Measurements from ENCODE around the gene FOXN1.

Gene FOXN1

DNA sequence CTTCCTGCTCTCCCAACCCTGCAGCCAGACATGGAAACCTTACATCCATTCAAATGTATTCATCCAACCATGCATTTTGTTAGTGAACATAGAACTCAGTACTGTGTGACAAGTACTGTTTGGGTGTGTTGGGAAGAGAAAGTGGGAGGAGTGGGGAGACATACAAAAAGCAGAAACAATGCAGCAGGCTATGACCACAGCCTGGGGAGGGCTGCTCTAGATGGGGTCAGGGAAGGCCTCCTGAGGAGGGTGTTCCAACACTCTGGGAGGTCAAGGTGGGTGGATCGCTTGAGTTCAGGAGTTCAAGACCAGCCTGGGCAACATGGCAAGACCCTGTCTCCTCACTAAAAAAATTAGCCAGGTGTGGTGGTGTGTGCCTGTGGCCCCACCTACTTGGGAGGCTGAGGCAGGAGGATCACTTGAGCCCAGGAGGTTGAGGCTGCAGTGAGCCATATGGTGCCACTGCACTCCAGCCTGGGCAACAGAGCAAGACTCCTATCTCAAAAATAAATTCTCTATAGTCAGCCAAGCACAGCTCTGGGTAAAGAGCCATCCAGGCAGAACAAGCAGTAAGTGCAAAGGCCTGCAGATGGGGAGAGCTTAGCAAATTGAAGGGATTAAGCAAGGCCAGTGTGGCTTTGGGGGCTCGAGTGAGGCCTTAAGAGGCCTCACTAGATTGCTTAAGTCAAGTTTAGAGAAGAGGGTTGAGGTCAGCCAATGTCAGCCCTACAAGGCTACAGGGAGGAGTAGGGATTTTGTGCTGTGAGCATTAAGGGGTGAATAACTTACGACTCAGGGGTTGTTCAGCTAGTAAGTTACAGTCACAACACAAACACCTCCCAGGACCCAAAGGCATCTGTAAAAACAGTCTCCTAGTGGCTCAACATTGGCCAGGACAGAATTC is 27.2 kb upstream of the FOXN1 start:
- no peak overlapping the region for H3K4me3 ChIP-seq (ENCODE audit: insufficient read depth, low read depth, low read length)
- no peaks in the 10 kb centered on the region for H3K4me1 ChIP-seq (ENCODE audit: control insufficient read depth, insufficient read depth, low read length)
- H3K9me3 ChIP-seq (ENCODE audit: control insufficient read depth, low read length) = no peaks in the 10 kb centered on the region
- no peaks in the 10 kb centered on the region for H3K27me3 ChIP-seq (ENCODE audit: control insufficient read depth, insufficient read depth, low read length, poor library complexity, severe bottlenecking)
- 86 to 94% methylated on average over 2 to 3 of the region's 3 CpGs for WGBS, 2 experiments
- H3K27ac ChIP-seq (ENCODE audit: insufficient read depth, low read depth, low read length, poor library complexity, severe bottlenecking) = no peak overlapping the region
- H3K36me3 ChIP-seq (ENCODE audit: control insufficient read depth, insufficient read depth, low read length) = no peaks in the 10 kb centered on the region

DNA sequence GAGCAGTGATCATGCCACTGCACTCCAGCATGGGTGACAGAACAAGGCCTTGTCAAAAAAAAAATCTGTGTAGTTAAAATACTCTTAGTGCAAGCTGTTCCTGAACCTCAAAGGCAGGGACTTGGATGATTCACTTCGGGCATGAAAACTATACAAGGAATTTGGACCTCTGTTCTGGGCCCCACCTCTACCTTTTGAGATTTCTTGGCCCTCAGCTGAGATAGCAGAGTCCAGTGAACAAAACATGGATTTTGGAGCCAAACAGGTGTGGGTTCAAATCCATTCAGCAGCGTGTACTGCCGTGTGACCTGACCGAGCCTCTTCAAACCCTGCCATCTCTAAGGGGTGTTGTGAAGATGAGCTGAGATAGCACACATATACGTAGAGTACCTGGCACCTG is 25.9 kb upstream of the FOXN1 start:
- Histone ChIP-seq H3K27ac (ENCODE audit: insufficient read depth, low read depth, low read length, poor library complexity, severe bottlenecking) (no peak overlapping the region), H3K4me3 (ENCODE audit: insufficient read depth, low read depth, low read length) (no peak overlapping the region), H3K27me3 (ENCODE audit: control insufficient read depth, insufficient read depth, low read length, poor library complexity, severe bottlenecking) (no peaks in the 10 kb centered on the region), H3K36me3 (ENCODE audit: control insufficient read depth, insufficient read depth, low read length) (no peaks in the 10 kb centered on the region), H3K9me3 (ENCODE audit: control insufficient read depth, low read length) (no peaks in the 10 kb centered on the region), H3K4me1 (ENCODE audit: control insufficient read depth, insufficient read depth, low read length) (peaks cover under 1% of the 10 kb centered on the region)
- 93 to 97% methylated on average over 5 of the region's 5 CpGs for WGBS, 2 experiments

DNA sequence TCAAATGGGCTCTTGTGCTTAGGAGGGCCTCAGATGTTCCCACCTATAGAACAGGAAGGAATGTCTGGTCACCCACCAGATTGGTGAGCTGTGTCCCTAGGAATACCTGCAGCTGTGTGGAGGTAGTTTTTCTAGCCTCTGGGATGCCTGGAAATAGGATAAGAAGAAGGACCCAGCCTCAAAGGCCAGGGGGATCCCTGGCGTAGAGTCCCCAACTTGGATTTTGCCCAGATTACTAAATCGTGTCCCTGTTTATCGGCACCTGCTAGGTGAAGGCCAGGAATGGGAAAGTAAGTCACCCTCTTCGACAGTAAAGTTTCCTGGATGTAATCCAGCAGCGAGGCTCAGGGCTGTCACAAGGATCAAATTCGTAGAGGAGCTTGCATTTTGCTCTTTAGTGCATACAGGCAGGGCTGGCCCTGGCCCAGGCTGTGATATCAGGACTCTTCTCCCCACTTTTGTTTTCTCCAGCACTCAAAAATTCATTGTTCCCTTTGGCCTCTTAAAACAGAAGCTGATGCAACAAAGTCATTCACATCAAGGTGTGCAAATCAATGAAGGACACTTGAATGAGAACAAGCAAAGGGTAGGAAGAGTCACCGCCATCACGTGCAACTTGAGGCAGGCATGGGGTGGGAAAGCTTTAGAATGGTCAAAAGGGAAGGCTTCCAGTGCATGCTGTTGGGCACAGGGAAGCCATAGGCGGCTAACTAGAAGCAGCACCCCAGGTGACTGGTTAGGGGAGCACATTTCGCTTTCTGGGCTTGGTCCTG is 25.2 kb upstream of the FOXN1 start:
- Histone ChIP-seq H3K4me3 (ENCODE audit: insufficient read depth, low read depth, low read length) (no peak overlapping the region), H3K9me3 (ENCODE audit: control insufficient read depth, low read length) (no peaks in the 10 kb centered on the region), H3K4me1 (ENCODE audit: control insufficient read depth, insufficient read depth, low read length) (peaks cover 3% of the 10 kb centered on the region), H3K27me3 (ENCODE audit: control insufficient read depth, insufficient read depth, low read length, poor library complexity, severe bottlenecking) (no peaks in the 10 kb centered on the region), H3K36me3 (ENCODE audit: control insufficient read depth, insufficient read depth, low read length) (no peaks in the 10 kb centered on the region), H3K27ac (ENCODE audit: insufficient read depth, low read depth, low read length, poor library complexity, severe bottlenecking) (no peak overlapping the region)
- WGBS, 2 experiments = 77 to 80% methylated on average over 10 of the region's 10 CpGs

DNA sequence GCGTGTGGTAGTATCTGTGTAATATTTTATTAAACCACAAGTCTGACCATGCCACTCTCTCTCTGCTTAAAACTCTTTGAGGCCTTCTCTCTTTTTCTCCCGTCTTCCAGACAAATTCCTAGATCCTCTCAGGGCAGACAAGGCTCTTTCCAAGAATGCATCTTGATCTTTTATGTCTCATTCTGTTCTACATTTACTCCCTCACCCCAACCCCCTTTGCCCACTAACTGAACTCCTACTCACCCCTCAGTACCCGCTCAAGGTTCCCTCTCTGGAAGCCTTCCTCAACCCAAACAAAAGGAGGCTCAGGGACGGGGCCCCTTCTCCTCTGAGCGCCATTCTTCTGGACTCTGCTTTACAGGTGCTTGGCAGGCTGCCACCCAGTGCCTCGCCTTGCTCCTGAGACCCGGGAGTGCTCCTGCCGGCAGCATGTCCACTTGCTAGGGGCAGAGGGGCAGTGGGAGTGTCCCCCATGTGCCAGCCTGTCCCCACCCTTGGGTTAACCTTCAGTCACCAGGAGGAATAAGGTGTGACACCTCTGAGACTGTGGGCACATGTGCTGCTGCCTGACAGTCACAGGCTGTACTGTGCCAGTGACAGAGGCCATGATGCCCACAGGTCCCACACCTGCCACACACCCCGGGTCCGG is 23.5 kb upstream of the FOXN1 start:
- H3K4me1 ChIP-seq (ENCODE audit: control insufficient read depth, insufficient read depth, low read length) = peaks cover 3% of the 10 kb centered on the region
- H3K4me3 ChIP-seq (ENCODE audit: insufficient read depth, low read depth, low read length) = no peak overlapping the region
- H3K36me3 ChIP-seq (ENCODE audit: control insufficient read depth, insufficient read depth, low read length) = no peaks in the 10 kb centered on the region
- 83 to 89% methylated on average over 10 of the region's 10 CpGs for WGBS, 2 experiments
- no peaks in the 10 kb centered on the region for H3K9me3 ChIP-seq (ENCODE audit: control insufficient read depth, low read length)
- no peaks in the 10 kb centered on the region for H3K27me3 ChIP-seq (ENCODE audit: control insufficient read depth, insufficient read depth, low read length, poor library complexity, severe bottlenecking)
- H3K27ac ChIP-seq (ENCODE audit: insufficient read depth, low read depth, low read length, poor library complexity, severe bottlenecking) = no peak overlapping the region

DNA sequence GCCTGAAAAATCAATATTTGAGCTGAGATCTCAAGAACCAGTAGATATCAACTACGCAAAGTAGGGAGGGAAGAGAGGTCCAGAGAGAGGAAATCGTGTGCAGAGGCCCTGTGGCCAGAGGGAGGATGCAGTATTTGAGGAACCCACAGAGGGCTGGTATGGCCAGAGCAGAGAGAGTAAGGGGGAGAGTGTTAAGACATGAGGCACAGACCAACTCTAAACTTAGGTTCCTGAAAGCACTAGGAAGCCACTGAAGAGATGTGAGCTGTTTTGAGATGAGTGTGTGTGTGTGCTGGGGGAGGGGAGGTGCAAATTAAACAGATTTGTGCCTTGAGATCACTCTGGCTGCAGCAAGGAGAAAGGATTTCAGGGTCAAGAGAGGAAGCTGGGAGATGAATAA is 21.9 kb upstream of the FOXN1 start:
- 90 to 94% methylated on average over 2 of the region's 2 CpGs for WGBS, 2 experiments
- no peak overlapping the region for H3K4me3 ChIP-seq (ENCODE audit: insufficient read depth, low read depth, low read length)
- peaks cover 3% of the 10 kb centered on the region for H3K4me1 ChIP-seq (ENCODE audit: control insufficient read depth, insufficient read depth, low read length)
- no peaks in the 10 kb centered on the region for H3K27me3 ChIP-seq (ENCODE audit: control insufficient read depth, insufficient read depth, low read length, poor library complexity, severe bottlenecking)
- no peak overlapping the region for H3K27ac ChIP-seq (ENCODE audit: insufficient read depth, low read depth, low read length, poor library complexity, severe bottlenecking)
- no peaks in the 10 kb centered on the region for H3K36me3 ChIP-seq (ENCODE audit: control insufficient read depth, insufficient read depth, low read length)
- H3K9me3 ChIP-seq (ENCODE audit: control insufficient read depth, low read length) = no peaks in the 10 kb centered on the region

DNA sequence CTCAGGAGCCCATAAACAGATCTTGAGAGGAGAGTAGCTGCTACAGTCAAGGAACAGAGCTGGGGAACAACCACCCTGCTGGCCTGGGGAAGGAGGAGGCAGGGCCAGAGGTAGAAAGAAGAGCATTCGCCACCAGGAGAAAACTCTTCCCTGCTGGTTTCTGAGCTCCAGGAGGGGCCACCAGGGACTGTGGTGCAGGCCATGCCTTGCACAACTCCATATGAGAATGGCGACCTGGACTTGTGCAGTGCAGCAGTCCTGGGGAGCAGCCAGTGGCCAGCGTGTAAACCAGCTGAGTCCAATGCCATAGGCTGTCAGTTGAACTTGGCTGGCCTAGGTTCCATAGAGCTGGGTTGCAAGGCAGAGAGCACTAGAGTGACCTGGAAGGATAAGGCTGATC is 21.1 kb upstream of the FOXN1 start:
- no peaks in the 10 kb centered on the region for H3K9me3 ChIP-seq (ENCODE audit: control insufficient read depth, low read length)
- no peaks in the 10 kb centered on the region for H3K36me3 ChIP-seq (ENCODE audit: control insufficient read depth, insufficient read depth, low read length)
- H3K4me1 ChIP-seq (ENCODE audit: control insufficient read depth, insufficient read depth, low read length) = peaks cover 3% of the 10 kb centered on the region
- H3K27ac ChIP-seq (ENCODE audit: insufficient read depth, low read depth, low read length, poor library complexity, severe bottlenecking) = no peak overlapping the region
- 88 to 91% methylated on average over 3 of the region's 3 CpGs for WGBS, 2 experiments
- H3K27me3 ChIP-seq (ENCODE audit: control insufficient read depth, insufficient read depth, low read length, poor library complexity, severe bottlenecking) = no peaks in the 10 kb centered on the region
- no peak overlapping the region for H3K4me3 ChIP-seq (ENCODE audit: insufficient read depth, low read depth, low read length)

DNA sequence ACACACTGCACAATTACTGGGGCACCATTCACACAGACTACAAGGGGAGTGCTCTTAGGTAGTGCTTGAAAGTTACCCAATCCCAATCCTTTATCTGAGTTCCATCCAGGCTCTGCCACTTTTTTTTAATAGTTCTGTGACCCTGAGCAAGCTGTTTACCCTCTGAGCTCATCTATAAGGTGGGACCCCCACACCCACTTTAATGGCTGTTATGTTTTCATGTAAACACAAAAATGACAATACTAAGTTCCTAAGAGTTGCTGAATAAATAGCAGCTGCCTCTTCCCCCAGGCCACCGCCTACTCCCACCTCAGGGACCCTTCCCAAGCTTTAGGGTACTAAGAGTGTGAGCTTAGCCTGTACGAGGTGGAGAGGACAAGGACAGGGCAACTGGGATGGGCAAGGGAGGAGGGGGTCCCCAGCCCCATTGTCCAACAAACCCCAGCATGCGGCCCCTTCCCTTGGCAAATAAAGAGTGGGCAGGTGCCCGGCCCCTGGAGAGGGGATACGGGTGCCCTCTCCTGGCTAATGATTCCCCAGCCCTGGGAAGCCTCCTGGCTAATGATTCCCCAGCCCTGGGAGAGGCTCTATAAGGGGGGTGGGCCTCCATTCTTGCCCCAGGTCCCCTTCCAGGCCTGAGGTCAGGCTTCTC is 18.1 kb upstream of the FOXN1 start:
- H3K4me1 ChIP-seq (ENCODE audit: control insufficient read depth, insufficient read depth, low read length) = peaks cover 3% of the 10 kb centered on the region
- H3K4me3 ChIP-seq (ENCODE audit: insufficient read depth, low read depth, low read length) = no peak overlapping the region
- no peaks in the 10 kb centered on the region for H3K27me3 ChIP-seq (ENCODE audit: control insufficient read depth, insufficient read depth, low read length, poor library complexity, severe bottlenecking)
- H3K9me3 ChIP-seq (ENCODE audit: control insufficient read depth, low read length) = no peaks in the 10 kb centered on the region
- WGBS, 2 experiments = 87 to 91% methylated on average over 4 to 5 of the region's 5 CpGs
- H3K27ac ChIP-seq (ENCODE audit: insufficient read depth, low read depth, low read length, poor library complexity, severe bottlenecking) = no peak overlapping the region
- H3K36me3 ChIP-seq (ENCODE audit: control insufficient read depth, insufficient read depth, low read length) = no peaks in the 10 kb centered on the region

DNA sequence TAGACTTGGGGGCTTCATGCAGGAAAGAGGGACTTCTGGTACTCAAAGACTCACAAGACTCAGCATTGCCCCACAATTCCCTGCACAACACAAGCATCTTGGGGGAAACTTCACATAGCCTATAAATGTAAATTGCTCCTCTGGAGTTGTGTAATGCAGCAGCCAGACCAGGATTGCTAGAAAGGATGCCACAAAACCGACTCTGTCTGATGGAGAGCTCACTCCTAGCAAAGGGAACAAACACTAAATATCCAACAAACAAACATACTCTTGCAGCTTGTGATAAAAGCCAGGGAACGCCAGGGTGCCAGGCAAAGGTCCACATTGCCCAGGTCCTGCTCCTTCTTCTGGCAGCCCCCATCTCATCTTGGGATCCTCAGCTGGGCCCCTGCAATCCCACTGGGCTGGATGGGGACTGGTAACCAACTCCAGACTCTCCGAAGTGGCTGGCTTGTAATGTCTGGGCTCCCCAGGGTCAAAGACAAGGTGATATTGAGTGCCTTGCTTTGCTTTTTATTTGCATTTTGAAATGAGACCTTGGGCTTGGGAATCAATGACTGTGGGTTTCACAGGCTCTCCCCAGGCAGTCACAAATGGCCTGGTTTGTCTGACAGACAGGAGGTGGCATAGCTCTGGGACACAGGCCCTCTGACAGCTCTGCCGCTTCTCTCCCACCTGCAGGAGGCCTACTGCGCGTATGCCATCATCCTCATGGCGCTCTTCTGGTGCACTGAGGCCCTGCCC is 17.4 kb upstream of the FOXN1 start:
- peaks cover 3% of the 10 kb centered on the region for H3K4me1 ChIP-seq (ENCODE audit: control insufficient read depth, insufficient read depth, low read length)
- H3K27ac ChIP-seq (ENCODE audit: insufficient read depth, low read depth, low read length, poor library complexity, severe bottlenecking) = no peak overlapping the region
- H3K27me3 ChIP-seq (ENCODE audit: control insufficient read depth, insufficient read depth, low read length, poor library complexity, severe bottlenecking) = no peaks in the 10 kb centered on the region
- H3K36me3 ChIP-seq (ENCODE audit: control insufficient read depth, insufficient read depth, low read length) = no peaks in the 10 kb centered on the region
- no peak overlapping the region for H3K4me3 ChIP-seq (ENCODE audit: insufficient read depth, low read depth, low read length)
- no peaks in the 10 kb centered on the region for H3K9me3 ChIP-seq (ENCODE audit: control insufficient read depth, low read length)
- 91 to 93% methylated on average over 7 of the region's 7 CpGs for WGBS, 2 experiments

DNA sequence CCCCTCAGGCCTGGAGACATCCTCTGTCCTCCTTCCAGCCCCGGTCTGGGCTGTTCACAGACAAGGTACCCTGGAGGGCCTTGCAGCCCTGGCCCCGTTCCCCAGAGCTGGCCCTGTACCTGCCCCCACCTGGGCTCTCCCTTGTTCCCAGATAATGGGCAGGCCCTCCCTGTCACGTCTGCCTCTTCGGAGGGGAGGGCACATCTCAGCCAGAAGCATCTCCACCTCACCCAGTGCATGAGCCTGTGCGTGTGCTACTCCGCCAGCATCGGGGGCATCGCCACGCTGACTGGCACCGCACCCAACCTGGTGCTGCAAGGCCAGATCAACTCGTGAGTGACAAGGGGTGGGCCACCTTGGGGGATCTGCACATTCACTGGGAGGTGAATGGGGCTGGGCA is 14.9 kb upstream of the FOXN1 start:
- Histone ChIP-seq H3K27me3 (ENCODE audit: control insufficient read depth, insufficient read depth, low read length, poor library complexity, severe bottlenecking) (no peaks in the 10 kb centered on the region), H3K9me3 (ENCODE audit: control insufficient read depth, low read length) (no peaks in the 10 kb centered on the region), H3K4me3 (ENCODE audit: insufficient read depth, low read depth, low read length) (no peak overlapping the region), H3K4me1 (ENCODE audit: control insufficient read depth, insufficient read depth, low read length) (no peaks in the 10 kb centered on the region), H3K27ac (ENCODE audit: insufficient read depth, low read depth, low read length, poor library complexity, severe bottlenecking) (no peak overlapping the region), H3K36me3 (ENCODE audit: control insufficient read depth, insufficient read depth, low read length) (no peaks in the 10 kb centered on the region)
- WGBS, 2 experiments = 89 to 92% methylated on average over 11 of the region's 11 CpGs
